Esophagus muscularis mucosa (tissue), 3 donors: ENCODE data around the gene DSCAML1.

Experiments used
- CTCF ChIP-seq, 3 experiments: fragments of 200-600 bp in 2 of 3; fragments of 450-650 bp in 1 of 3; sonication (generic) in 2 of 3; IDR thresholded peaks; one replicate each; pipeline ENCODE4 v1.5.1; 2017 to 2019; ENCODE audit warnings: antibody characterized with exemption in 3 of 3, mild to moderate bottlenecking in 2 of 3, moderate library complexity in 1 of 3
- POLR2A ChIP-seq: fragments of 450-650 bp; IDR thresholded peaks from one replicate; pipeline ENCODE4 v1.6.1; 2017; ENCODE audit warnings: antibody characterized with exemption, moderate library complexity, mild to moderate bottlenecking, low read depth

GRCh38 chr11:117752071-117752470 is 44.9 kb downstream of the DSCAML1 start:
- no peak for TF ChIP-seq CTCF (IDR thresholded peaks at IDR 0.05)
- no peak for TF ChIP-seq POLR2A
